ENCODE data around the gene BCAS3.

- TF ChIP-seq POLR2A (IDR thresholded peaks at IDR 0.05; ENCODE audit: low read length) (no peak), GATA1 (IDR thresholded peaks at IDR 0.05; ENCODE audit: low read depth, low read length) (no peak)
These were observed 462.6 kb downstream of the BCAS3 start for GRCh38 chr17:61140081-61140786.

All from erythroblast (primary cell).